ENCODE measurements around the gene MED29.
A peak's percentile ranks its signal among the peaks of the same experiment; 100 is the strongest.

The MED29 gene

DNA sequence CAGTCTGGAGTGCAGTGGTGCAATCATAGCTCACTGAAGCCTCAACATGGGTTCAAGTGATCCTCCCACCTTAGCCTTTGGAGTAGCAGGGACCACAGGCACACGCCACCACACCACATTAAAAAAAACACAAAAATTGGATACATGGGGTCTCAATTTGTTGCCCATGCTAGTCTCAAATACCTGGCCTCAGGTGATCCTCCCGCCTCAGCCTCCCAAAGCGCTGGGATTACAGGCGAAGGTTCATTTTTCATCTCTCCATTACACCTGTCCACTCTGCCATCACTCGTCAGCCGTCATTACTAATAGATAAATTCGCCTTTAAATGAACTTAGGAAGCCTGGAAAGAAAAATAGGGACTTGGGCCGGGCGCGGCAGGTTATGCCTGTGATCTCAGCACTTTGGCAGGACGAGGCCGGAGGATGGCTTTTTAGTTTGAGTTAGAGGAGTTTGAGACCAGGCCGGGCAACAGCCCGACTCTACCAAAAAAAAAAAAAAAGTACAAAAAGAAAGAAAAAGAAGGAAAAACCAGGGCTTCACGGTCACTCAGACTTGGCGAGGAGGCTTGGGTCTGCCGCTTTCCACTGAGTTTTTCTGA lies 53.5 kb downstream of the MED29 start:
- peak overlapping the region; percentile 93 to 98 for H3K27ac ChIP-seq
- H3K4me3 ChIP-seq = peak overlapping the region; percentile 73
- no peak for DNase-seq (ENCODE audit: low spot score)
- TF ChIP-seq, protein P1, sequence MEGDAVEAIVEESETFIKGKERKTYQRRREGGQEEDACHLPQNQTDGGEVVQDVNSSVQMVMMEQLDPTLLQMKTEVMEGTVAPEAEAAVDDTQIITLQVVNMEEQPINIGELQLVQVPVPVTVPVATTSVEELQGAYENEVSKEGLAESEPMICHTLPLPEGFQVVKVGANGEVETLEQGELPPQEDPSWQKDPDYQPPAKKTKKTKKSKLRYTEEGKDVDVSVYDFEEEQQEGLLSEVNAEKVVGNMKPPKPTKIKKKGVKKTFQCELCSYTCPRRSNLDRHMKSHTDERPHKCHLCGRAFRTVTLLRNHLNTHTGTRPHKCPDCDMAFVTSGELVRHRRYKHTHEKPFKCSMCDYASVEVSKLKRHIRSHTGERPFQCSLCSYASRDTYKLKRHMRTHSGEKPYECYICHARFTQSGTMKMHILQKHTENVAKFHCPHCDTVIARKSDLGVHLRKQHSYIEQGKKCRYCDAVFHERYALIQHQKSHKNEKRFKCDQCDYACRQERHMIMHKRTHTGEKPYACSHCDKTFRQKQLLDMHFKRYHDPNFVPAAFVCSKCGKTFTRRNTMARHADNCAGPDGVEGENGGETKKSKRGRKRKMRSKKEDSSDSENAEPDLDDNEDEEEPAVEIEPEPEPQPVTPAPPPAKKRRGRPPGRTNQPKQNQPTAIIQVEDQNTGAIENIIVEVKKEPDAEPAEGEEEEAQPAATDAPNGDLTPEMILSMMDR (IDR thresholded peaks at IDR 0.05) = no peak

DNA sequence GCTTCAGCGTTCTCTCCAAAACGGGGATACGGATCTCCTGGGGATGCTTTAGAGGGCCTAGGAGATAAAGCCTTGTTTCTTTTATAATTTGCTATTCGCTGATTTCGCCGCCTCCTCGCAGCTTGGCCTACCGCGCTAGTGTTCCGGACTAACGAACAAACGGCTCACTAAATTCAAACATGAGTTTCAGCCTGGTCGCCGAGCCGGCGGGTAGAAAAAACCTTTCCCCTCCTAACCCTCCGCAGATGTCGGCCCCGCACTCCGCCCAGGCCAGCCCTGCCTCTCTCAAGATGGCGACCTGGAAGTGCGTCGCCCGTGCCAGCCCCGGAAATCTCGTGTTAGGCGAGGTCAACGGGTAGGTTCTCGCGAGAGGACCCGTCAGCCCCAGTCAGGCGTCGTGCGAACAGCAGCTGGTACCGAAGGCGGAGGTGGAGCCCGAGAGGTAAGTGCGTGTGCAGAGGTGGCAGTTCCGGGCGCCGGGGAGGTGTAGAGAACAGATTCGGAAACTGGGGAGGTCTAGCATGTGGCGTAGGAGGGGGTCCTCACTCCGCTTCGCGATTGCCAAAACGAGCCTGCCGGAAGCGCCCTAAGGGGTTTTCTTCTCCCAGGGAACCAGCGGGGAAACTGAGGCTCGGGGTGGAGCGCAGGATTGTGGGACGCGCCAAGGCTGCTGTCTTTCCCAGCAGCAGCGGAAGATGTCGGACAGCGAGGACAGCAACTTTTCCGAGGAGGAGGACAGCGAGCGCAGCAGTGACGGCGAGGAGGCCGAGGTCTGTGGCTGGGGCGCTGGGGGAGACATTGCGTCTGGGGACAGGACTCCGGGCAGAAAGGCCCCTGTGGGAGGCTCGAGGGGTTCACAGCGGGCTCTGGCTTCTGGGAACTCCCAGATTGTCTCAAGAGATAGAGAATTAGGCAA lies 54.3 kb downstream of the MED29 start, which contains the start of gene SUPT5H:
SUPT5H (plus strand) TSS at position 387 of the 916 bp plus-strand sequence; CDS start at position 696, 309 bp downstream.
- peak within 1 kb of the TSS; percentile 93 to 98 for H3K27ac ChIP-seq
- TF ChIP-seq, protein P1 (IDR thresholded peaks at IDR 0.05) = no peak
- peak within 1 kb of the TSS; percentile 73 for H3K4me3 ChIP-seq
- DNase-seq (ENCODE audit: low spot score) = peak; percentile 98

DNA sequence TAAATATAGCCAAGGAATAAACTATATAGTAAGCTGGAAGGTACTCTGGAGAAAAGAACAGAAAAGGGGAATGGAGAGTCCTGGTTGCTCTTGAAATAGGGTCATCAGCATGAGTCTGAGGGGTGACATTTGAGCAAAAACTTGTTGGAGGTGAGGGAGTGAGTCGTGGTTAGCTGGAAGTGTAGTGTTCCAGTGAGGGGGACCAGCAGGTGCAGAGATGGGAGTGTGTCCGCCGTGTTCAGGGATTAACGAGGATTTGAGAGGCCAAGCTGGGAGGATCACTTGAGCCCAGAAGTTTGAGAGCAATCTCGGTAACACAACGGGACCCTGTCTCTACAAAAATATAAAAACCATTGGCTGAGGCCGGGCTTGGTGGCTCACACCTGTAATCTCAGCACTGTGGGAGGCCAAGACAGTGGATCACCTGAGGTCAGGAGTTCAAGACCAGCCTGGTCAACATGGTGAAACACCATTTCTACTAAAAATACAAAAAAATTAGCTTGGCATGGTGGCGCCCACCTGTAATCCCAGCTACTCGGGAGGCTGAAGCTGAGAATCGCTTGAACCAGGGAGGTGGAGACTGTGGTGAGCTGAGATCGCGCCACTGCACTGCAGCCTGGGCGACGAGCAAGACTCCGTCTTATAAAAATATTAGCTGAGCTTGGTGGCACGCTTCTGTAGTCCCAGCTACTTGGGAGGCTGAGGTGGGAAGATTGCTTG lies 55.3 kb downstream of the MED29 start:
- Histone ChIP-seq H3K4me3 (peak overlapping the region; percentile 73), H3K27ac (peak overlapping the region in 1 of 2 donors; percentile 98)
- DNase-seq (ENCODE audit: low spot score) = no peak
- TF ChIP-seq, protein P1 (IDR thresholded peaks at IDR 0.05) = no peak

DNA sequence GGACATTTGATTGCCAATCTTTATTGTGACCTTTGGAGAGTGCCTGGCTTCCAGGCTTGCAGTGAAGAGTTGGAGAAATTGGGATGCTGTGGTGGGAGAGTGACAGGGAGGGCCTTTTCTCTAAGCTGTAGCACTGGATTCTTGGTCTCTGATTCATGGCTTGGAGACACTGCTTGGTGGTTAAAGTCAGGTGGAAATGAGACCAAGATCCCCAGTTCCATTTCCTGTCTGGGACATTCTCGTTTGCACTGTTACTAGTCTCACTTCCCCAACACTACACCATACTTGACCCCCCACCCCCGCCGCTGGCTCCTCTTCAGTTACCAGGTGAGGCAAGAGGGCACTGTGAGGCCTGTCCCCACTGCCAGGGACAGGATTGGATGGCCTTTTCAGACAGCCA lies 57.1 kb downstream of the MED29 start:
- no peak overlapping the region for H3K4me3 ChIP-seq
- H3K27ac ChIP-seq = no peak overlapping the region
- DNase-seq (ENCODE audit: low spot score) = no peak
- TF ChIP-seq, protein P1 (IDR thresholded peaks at IDR 0.05) = no peak

DNA sequence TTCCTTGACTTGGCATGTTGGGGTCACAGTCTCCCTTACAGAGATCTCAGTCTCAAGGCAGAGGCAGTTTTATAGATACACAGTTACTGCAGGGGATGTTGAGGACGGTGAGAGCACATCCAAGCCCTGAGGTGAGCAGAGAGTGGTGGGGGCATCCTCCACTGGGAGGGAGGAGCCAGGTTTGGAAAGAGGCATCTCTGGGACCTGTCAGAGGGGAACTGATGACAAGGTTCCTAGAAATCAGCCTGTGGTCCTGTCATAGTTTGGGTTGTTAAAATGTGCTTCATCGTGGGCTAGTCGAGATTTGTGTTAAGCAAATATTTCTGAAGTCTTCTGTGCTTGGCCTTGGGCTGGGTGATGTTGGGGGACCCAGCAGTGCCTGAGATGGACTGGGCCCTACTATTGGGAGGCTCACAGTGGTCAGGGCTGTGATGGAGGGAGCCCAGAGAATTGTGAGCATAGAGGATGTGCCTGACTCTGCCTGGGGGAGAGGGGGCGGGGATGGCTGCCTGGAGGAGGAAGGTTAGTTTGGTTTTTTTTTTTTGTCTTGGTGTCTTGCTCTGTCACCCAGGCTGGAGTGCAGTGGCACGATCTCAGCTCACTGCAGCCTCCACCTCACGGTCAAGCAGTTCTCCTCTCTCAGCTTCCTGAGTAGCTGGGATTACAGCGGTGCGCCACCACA lies 58.1 kb downstream of the MED29 start:
- no peak overlapping the region for H3K27ac ChIP-seq
- no peak overlapping the region for H3K4me3 ChIP-seq
- TF ChIP-seq, protein P1 (IDR thresholded peaks at IDR 0.05) = no peak
- no peak for DNase-seq (ENCODE audit: low spot score)

Measured in coronary artery (tissue), 2 donors.